PFSK-1 (cell line): ENCODE data around the gene BTBD8.

ENCODE experiments used
- FOXP2 ChIP-seq: optimal IDR thresholded peaks from 2 replicates; pipeline ENCODE3; 2011; ENCODE audit warnings: borderline replicate concordance, control low read depth, inconsistent platforms; ENCODE audit not compliant: insufficient read depth; ENCODE audit errors: extremely low read length, extremely low read depth
- POLR2AphosphoS5 ChIP-seq: IDR thresholded peaks from 2 replicates; pipeline ENCODE4 v1.6.1; 2012; ENCODE audit warnings: low read depth, mild to moderate bottlenecking, control low read depth, low read length, moderate library complexity
- REST ChIP-seq, 2 experiments: IDR thresholded peaks; 2 replicates each; pipeline versions ENCODE4 v1.6.1 to v1.8.0; 2011 to 2012; ENCODE audit warnings: low read depth in 2 of 2, low read length in 2 of 2, control low read depth in 1 of 2, inconsistent platforms in 1 of 2, mild to moderate bottlenecking in 1 of 2, moderate library complexity in 1 of 2; ENCODE audit not compliant: insufficient read depth in 1 of 2
- SIN3A ChIP-seq: IDR thresholded peaks from 2 replicates; pipeline ENCODE4 v1.6.1; 2012; ENCODE audit warnings: mild to moderate bottlenecking, low read length, moderate library complexity, borderline replicate concordance; ENCODE audit not compliant: insufficient read depth
- TAF1 ChIP-seq: IDR thresholded peaks from 2 replicates; pipeline ENCODE4 v1.6.1; 2012; ENCODE audit warnings: low read length, control low read depth, borderline replicate concordance; ENCODE audit not compliant: insufficient read depth

Gene BTBD8

GRCh38 chr1:92211166-92211565, 131.0 kb downstream of the BTBD8 start:
- TF ChIP-seq FOXP2 = no peak
- TF ChIP-seq SIN3A = no peak
- TF ChIP-seq TAF1 = no peak
- no peak for TF ChIP-seq POLR2AphosphoS5

- TF ChIP-seq FOXP2 = no peak
- no peak for TF ChIP-seq SIN3A
- TF ChIP-seq REST (IDR thresholded peaks at IDR 0.05; ENCODE audit: insufficient read depth in 1 of 2, low read depth in 2 of 2, low read length in 2 of 2) = no peak
- no peak for TF ChIP-seq TAF1
- TF ChIP-seq POLR2AphosphoS5 = no peak
Observed at GRCh38 chr1:92217721-92218120, 137.6 kb downstream of the BTBD8 start, which contains the start of gene C1orf146. Gene C1orf146, plus strand, starts transcription at chr1:92217915. Its CDS starts 13,506 bp downstream, at chr1:92231421.

- TF ChIP-seq REST (IDR thresholded peaks at IDR 0.05; ENCODE audit: insufficient read depth in 1 of 2, low read depth in 2 of 2, low read length in 2 of 2) (no peak), FOXP2 (no peak), TAF1 (no peak)
Observed at GRCh38 chr1:92218559-92218958, 138.4 kb downstream of the BTBD8 start.

- TF ChIP-seq POLR2AphosphoS5 (no peak), REST (IDR thresholded peaks at IDR 0.05; ENCODE audit: insufficient read depth in 1 of 2, low read depth in 2 of 2, low read length in 2 of 2) (no peak), TAF1 (no peak), FOXP2 (no peak), SIN3A (no peak)
Observed at GRCh38 chr1:92219028-92219427, 138.9 kb downstream of the BTBD8 start.

GRCh38 chr1:92228401-92228800, 148.3 kb downstream of the BTBD8 start:
- TF ChIP-seq POLR2AphosphoS5 (no peak), FOXP2 (no peak), REST (IDR thresholded peaks at IDR 0.05; ENCODE audit: insufficient read depth in 1 of 2, low read depth in 2 of 2, low read length in 2 of 2) (no peak), TAF1 (no peak), SIN3A (no peak)
